IMR-90 (cell line): ENCODE data around the gene MARK4. TPM values are rescaled to one million over a fixed set of nuclear protein-coding genes. Genes with fewer than 3 reads are reported as not detected.

ENCODE experiments used
- ATAC-seq: fragments of 200-7000 bp; cut with Tn5 transposase; 2 replicates; pipeline ENCODE4 v1.9.1; 2020; ENCODE audit warnings: low read depth, mild to moderate bottlenecking, moderate library complexity
- BruUV-seq: library from RNA; stranded (reverse); fragments of 400-500 nt; replicated peaks from 2 replicates; lab custom pipeline; 2021; lab: Mats Ljungman, UMichigan
- CTCF ChIA-PET: fragments of 300-600 bp; formaldehyde crosslinking; extraction: SDS; loops from one replicate; lab custom pipeline; 2021; ENCODE audit warnings: antibody characterized with exemption; lab: Yijun Ruan, JAX
- POLR2A ChIA-PET: fragments of 300-600 bp; sonication (Branson Sonifier 250); formaldehyde crosslinking; loops from one replicate; lab custom pipeline; 2022; ENCODE audit warnings: antibody characterized with exemption; ENCODE audit not compliant: unreplicated experiment; lab: Charles Lee
- DNase-seq: peaks from one replicate; pipeline ENCODE4 v3.0.0; 2013
- H2AFZ ChIP-seq: replicated peaks from 2 replicates; pipeline ENCODE3; 2013; ENCODE audit warnings: low read length, mild to moderate bottlenecking; ENCODE audit not compliant: poor library complexity
- H2AK5ac ChIP-seq: 2 replicates; pipeline ENCODE4 v1.6.1; 2013; ENCODE audit warnings: low read depth, low read length, inconsistent platforms
- H2AK9ac ChIP-seq: replicated peaks from 2 replicates; pipeline ENCODE3; 2013; ENCODE audit warnings: mild to moderate bottlenecking, low read depth, low read length, moderate library complexity; ENCODE audit not compliant: poor library complexity
- H2BK120ac ChIP-seq: 2 replicates; pipeline ENCODE4 v1.6.1; 2013; ENCODE audit warnings: low read depth, low read length, inconsistent platforms
- H2BK15ac ChIP-seq: 3 replicates; pipeline ENCODE4 v1.6.1; 2013; ENCODE audit warnings: low read depth, low read length, inconsistent platforms
- H2BK20ac ChIP-seq: 2 replicates; pipeline ENCODE4 v1.6.1; 2013; ENCODE audit warnings: low read depth, mild to moderate bottlenecking, inconsistent platforms, low read length, moderate library complexity
- H2BK5ac ChIP-seq: 2 replicates; pipeline ENCODE4 v1.6.1; 2013; ENCODE audit warnings: mild to moderate bottlenecking, low read depth, low read length, inconsistent platforms; ENCODE audit not compliant: poor library complexity, severe bottlenecking
- H3K14ac ChIP-seq: replicated peaks from 2 replicates; pipeline ENCODE4 v1.6.1; 2013; ENCODE audit warnings: low read depth, low read length, inconsistent platforms
- H3K18ac ChIP-seq: 2 replicates; pipeline ENCODE4 v1.6.1; 2013; ENCODE audit warnings: low read depth, low read length, control low read depth
- H3K23ac ChIP-seq: 2 replicates; pipeline ENCODE4 v1.6.1; 2013; ENCODE audit warnings: low read depth, low read length, inconsistent platforms
- H3K27ac ChIP-seq: 2 replicates; pipeline ENCODE4 v1.5.1; 2013; ENCODE audit warnings: mild to moderate bottlenecking, control low read depth, low read length; ENCODE audit not compliant: insufficient read depth
- H3K27me3 ChIP-seq: 2 replicates; pipeline ENCODE4 v1.6.1; 2013; ENCODE audit warnings: low read length; ENCODE audit not compliant: control insufficient read depth, insufficient read depth
- H3K36me3 ChIP-seq: 2 replicates; pipeline ENCODE4 v1.6.1; 2013; ENCODE audit warnings: low read length, mixed read lengths; ENCODE audit not compliant: control insufficient read depth, insufficient read depth
- H3K4ac ChIP-seq: 2 replicates; pipeline ENCODE4 v1.6.1; 2013; ENCODE audit warnings: low read depth, low read length, inconsistent platforms
- H3K4me1 ChIP-seq: 2 replicates; pipeline ENCODE4 v1.6.1; 2013; ENCODE audit warnings: low read length, mixed read lengths; ENCODE audit not compliant: control insufficient read depth, insufficient read depth
- H3K4me2 ChIP-seq: 2 replicates; pipeline ENCODE4 v1.6.1; 2013; ENCODE audit warnings: low read depth, mild to moderate bottlenecking, control low read depth, low read length, moderate library complexity
- H3K4me3 ChIP-seq: 2 replicates; pipeline ENCODE4 v1.5.1; 2013; ENCODE audit warnings: low read depth, mild to moderate bottlenecking, control low read depth, low read length, moderate library complexity; ENCODE audit not compliant: insufficient read depth
- H3K56ac ChIP-seq: 2 replicates; pipeline ENCODE4 v1.6.1; 2013; ENCODE audit warnings: low read length, inconsistent platforms; ENCODE audit not compliant: insufficient read depth; ENCODE audit errors: extremely low read depth
- H3K79me1 ChIP-seq, 2 experiments: 2 replicates each; pipeline ENCODE4 v1.6.1; 2013; ENCODE audit warnings: low read length in 2 of 2, inconsistent platforms in 1 of 2, low read depth in 1 of 2
- H3K9ac ChIP-seq: 2 replicates; pipeline ENCODE4 v1.6.1; 2013; ENCODE audit warnings: low read depth, low read length, control low read depth
- H3K9me1 ChIP-seq: 2 replicates; pipeline ENCODE4 v1.6.1; 2013; ENCODE audit warnings: low read length, inconsistent platforms; ENCODE audit not compliant: insufficient read depth
- H3K9me3 ChIP-seq: 2 replicates; pipeline ENCODE4 v1.6.1; 2013; ENCODE audit warnings: low read length; ENCODE audit not compliant: control insufficient read depth, insufficient read depth
- H4K20me1 ChIP-seq: 2 replicates; pipeline ENCODE4 v1.6.1; 2013; ENCODE audit warnings: low read length, inconsistent platforms; ENCODE audit not compliant: insufficient read depth
- H4K5ac ChIP-seq: 2 replicates; pipeline ENCODE4 v1.6.1; 2013; ENCODE audit warnings: mild to moderate bottlenecking, low read depth, low read length, control low read depth
- H4K8ac ChIP-seq, 2 experiments: 2 replicates each; pipeline ENCODE4 v1.6.1; 2013; ENCODE audit warnings: low read depth in 2 of 2, low read length in 2 of 2, control low read depth in 1 of 2, inconsistent platforms in 1 of 2
- H4K91ac ChIP-seq: 2 replicates; pipeline ENCODE4 v1.6.1; 2013; ENCODE audit warnings: low read depth, low read length, inconsistent platforms; ENCODE audit not compliant: insufficient read depth
- MAFK ChIP-seq: IDR thresholded peaks from 2 replicates; pipeline ENCODE4 v1.6.1; 2012; ENCODE audit warnings: low read depth, low read length, improper control_type of control experiment
- NFE2L2 ChIP-seq: fragments of 150-350 bp; IDR thresholded peaks from 2 replicates; pipeline ENCODE4 v1.6.1; 2016; ENCODE audit warnings: low read depth, mild to moderate bottlenecking, low read length
- RFX5 ChIP-seq: IDR thresholded peaks from 2 replicates; pipeline ENCODE4 v1.8.0; 2012; ENCODE audit warnings: low read depth, mild to moderate bottlenecking, low read length, moderate library complexity
- WGBS, 2 experiments: methylation state at CpG; one replicate each; pipeline versions ENCODE4 v1.1.5 to v1.1.7; 2013; ENCODE audit warnings: missing lambda C conversion rate in 2 of 2; ENCODE audit not compliant: insufficient read length in 1 of 2; ENCODE audit errors: extremely low coverage in 2 of 2; 5-methylcytosine and 5-hydroxymethylcytosine counted together
- dilution Hi-C: fragments of 300-500 bp; cut with HindIII; formaldehyde crosslinking; loops from one replicate; pipeline ENCODE4 v1.14.3; 2018; ENCODE audit warnings: low sequenced_read_pairs; ENCODE audit not compliant: unreplicated experiment
- in situ Hi-C: fragments of 300-500 bp; cut with MboI; formaldehyde crosslinking; loops from 3 replicates; pipeline ENCODE4 v1.14.3; 2019; ENCODE audit warnings: low sequenced_read_pairs, inconsistent platforms, mixed read lengths
- intact Hi-C: fragments of 100-400 bp; cut with micrococcal nuclease; formaldehyde crosslinking; loops from 2 replicates; pipeline ENCODE4 v1.10.0; 2022
- polyA plus RNA-seq, 3 experiments: library from polyadenylated mRNA; depleted of rRNA; stranded (reverse); fragments of >200 nt; gene quantifications; 2 replicates each; pipeline ENCODE4 v1.2.3, GENCODE V29; 2012; ENCODE audit warnings: low replicate concordance in 1 of 3
- total RNA-seq: library from RNA; depleted of rRNA; stranded (reverse); fragments of >200 nt; gene quantifications from 2 replicates; pipeline ENCODE4 v1.2.3, GENCODE V29; 2012; rRNA removed
- TF ChIP-seq, protein P1 (sequence below): fragments of 150-350 bp; IDR thresholded peaks from 2 replicates; pipeline ENCODE4 v1.6.1; 2017; ENCODE audit warnings: mild to moderate bottlenecking, antibody characterized with exemption, low read length, low read depth

MARK4 gene
- total and polyA plus RNA-seq, 2 of the 4 experiments (the other 2 are of a cell fraction), result 11.3 to 20.7 TPM

DNA sequence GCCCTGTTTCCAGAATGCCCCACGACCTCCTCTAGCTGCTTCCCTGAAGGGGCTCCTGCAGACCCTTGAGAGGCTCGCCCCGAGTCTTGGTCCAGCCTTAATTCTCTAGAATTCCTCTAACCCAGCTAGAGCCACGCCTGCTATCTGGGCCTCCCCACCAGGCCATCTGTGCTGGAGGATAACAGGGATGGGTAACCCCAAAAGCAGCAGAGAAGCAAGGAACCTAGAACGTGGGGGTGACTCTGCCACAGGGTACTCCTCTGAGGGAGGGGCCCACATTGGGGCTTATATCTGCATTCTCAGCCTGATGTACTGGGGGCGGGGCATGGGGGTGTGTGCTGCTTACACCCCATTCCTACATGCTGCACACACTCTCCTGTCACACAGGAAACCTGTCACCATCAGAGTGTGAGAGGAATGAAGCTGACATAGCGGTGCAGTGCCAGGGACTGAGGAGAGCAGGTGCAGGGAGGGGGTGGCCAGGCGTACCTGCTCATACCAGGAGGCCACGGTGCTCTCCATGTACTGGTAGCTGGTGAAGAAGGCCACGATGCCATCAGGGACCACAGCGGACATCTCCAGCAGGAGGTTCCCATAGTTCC, 103.3 kb downstream of the MARK4 start:
- BruUV-seq, result no TSS peak
- WGBS, 2 experiments, result 93% methylated on average over 3 of the region's 11 CpGs; no CpG with 5 or more reads in 1 of the 2 experiments

More for the DNA sequence above, 103.3 kb downstream of the MARK4 start:
- H3K14ac ChIP-seq, result no peak overlapping the region
- in situ Hi-C loops, result no loop called here
- dilution Hi-C loops, result no loop called here
- TF ChIP-seq NFE2L2 (no peak), MAFK (no peak), RFX5 (no peak)
- TF ChIP-seq, protein P1, sequence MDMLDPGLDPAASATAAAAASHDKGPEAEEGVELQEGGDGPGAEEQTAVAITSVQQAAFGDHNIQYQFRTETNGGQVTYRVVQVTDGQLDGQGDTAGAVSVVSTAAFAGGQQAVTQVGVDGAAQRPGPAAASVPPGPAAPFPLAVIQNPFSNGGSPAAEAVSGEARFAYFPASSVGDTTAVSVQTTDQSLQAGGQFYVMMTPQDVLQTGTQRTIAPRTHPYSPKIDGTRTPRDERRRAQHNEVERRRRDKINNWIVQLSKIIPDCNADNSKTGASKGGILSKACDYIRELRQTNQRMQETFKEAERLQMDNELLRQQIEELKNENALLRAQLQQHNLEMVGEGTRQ, result no peak
- H3K36me3 ChIP-seq, result peaks cover 55% of the 10 kb centered on the region
- no peak overlapping the region for H4K91ac ChIP-seq
- DNase-seq, result no peak
- H4K8ac ChIP-seq, result no peak overlapping the region
- H3K18ac ChIP-seq, result no peak overlapping the region
- peaks cover 0 to 10% of the 10 kb centered on the region in 2 experiments; a peak in 2 of 4 replicates for H3K79me1 ChIP-seq
- no peak for ATAC-seq
- H3K4me2 ChIP-seq, result no peak overlapping the region
- no peaks in the 10 kb centered on the region for H3K27me3 ChIP-seq
- H3K27ac ChIP-seq, result no peak overlapping the region
- H3K9me1 ChIP-seq, result no peaks in the 10 kb centered on the region
- no peak overlapping the region for H2BK120ac ChIP-seq
- H2AFZ ChIP-seq, result no peak overlapping the region
- intact Hi-C loops, result no loop called here
- H2BK15ac ChIP-seq, result no peak overlapping the region
- H2BK5ac ChIP-seq, result no peak overlapping the region
- H3K9me3 ChIP-seq, result no peaks in the 10 kb centered on the region
- no peak overlapping the region for H3K9ac ChIP-seq
- H2BK20ac ChIP-seq, result no peak overlapping the region
- ChIA-PET POLR2A (no interaction called here), CTCF (no interaction called here)
- H3K4me3 ChIP-seq, result no peak overlapping the region
- no peaks in the 10 kb centered on the region for H3K4me1 ChIP-seq
- H3K56ac ChIP-seq, result no peak overlapping the region
- peaks cover 7% of the 10 kb centered on the region; the same call in 1 of the 2 replicates for H4K20me1 ChIP-seq
- no peak overlapping the region for H3K23ac ChIP-seq
- H2AK5ac ChIP-seq, result no peak overlapping the region
- H3K4ac ChIP-seq, result no peak overlapping the region
- H4K5ac ChIP-seq, result no peak overlapping the region
- no peak overlapping the region for H2AK9ac ChIP-seq

Other genes with a start within 250 kb of the MARK4 start
- 5.0 TPM in 2 replicates for gene RELB, start 249.8 kb upstream of the MARK4 start, total RNA-seq
- 17.2 and 19.9 TPM in 2 replicates for gene RELB, start 249.8 kb upstream of the MARK4 start, polyA plus RNA-seq (2012; rRNA removed)
- 19.9 and 20.6 TPM in 2 replicates for gene CLASRP, start 212.2 kb upstream of the MARK4 start, total RNA-seq
- gene CLASRP, start 212.2 kb upstream of the MARK4 start, polyA plus RNA-seq (2012; rRNA removed), result 31.7 and 34.9 TPM in 2 replicates
- gene ZNF296, start 174.8 kb upstream of the MARK4 start, total RNA-seq, result not detected in 2 replicates
- gene ZNF296, start 174.8 kb upstream of the MARK4 start, polyA plus RNA-seq (2012; rRNA removed), result 0.10 and 0.11 TPM in 2 replicates
- gene GEMIN7, start 172.0 kb upstream of the MARK4 start, total RNA-seq, result 19.7 and 27.2 TPM in 2 replicates
- gene GEMIN7, start 172.0 kb upstream of the MARK4 start, polyA plus RNA-seq (2012; rRNA removed), result 52.8 and 53.0 TPM in 2 replicates
- 13.1 and 13.9 TPM in 2 replicates for gene PPP1R37, start 158.1 kb upstream of the MARK4 start, total RNA-seq
- 18.5 and 20.8 TPM in 2 replicates for gene PPP1R37, start 158.1 kb upstream of the MARK4 start, polyA plus RNA-seq (2012; rRNA removed)
- gene NKPD1, start 90.3 kb upstream of the MARK4 start, total RNA-seq, result under 0.01 TPM in 2 replicates
- 0.09 and 0.14 TPM in 2 replicates for gene NKPD1, start 90.3 kb upstream of the MARK4 start, polyA plus RNA-seq (2012; rRNA removed)
- 3.1 and 4.1 TPM in 2 replicates for gene TRAPPC6A, start 73.0 kb upstream of the MARK4 start, total RNA-seq
- gene TRAPPC6A, start 73.0 kb upstream of the MARK4 start, polyA plus RNA-seq (2012; rRNA removed), result 11.9 and 13.4 TPM in 2 replicates
- 0.83 and 1.1 TPM in 2 replicates for gene BLOC1S3, start 72.5 kb upstream of the MARK4 start, total RNA-seq
- gene BLOC1S3, start 72.5 kb upstream of the MARK4 start, polyA plus RNA-seq (2012; rRNA removed), result 4.7 and 4.9 TPM in 2 replicates
- gene EXOC3L2, start 5.9 kb upstream of the MARK4 start, total RNA-seq, result not detected in 2 replicates
- 0.03 TPM in 1 of 2 replicates, not detected in the other for gene EXOC3L2, start 5.9 kb upstream of the MARK4 start, polyA plus RNA-seq (2012; rRNA removed)
- not detected in 2 replicates for gene CKM, start 71.6 kb downstream of the MARK4 start, total RNA-seq
- gene CKM, start 71.6 kb downstream of the MARK4 start, polyA plus RNA-seq (2012; rRNA removed), result not detected in 2 replicates
- under 0.01 and 0.18 TPM in 2 replicates for gene KLC3, start 89.5 kb downstream of the MARK4 start, total RNA-seq
- 0.09 and 0.14 TPM in 2 replicates for gene KLC3, start 89.5 kb downstream of the MARK4 start, polyA plus RNA-seq (2012; rRNA removed)
- gene ERCC2, start 119.3 kb downstream of the MARK4 start, total RNA-seq, result 26.7 and 30.6 TPM in 2 replicates
- 66.5 and 75.6 TPM in 2 replicates for gene ERCC2, start 119.3 kb downstream of the MARK4 start, polyA plus RNA-seq (2012; rRNA removed)
- 0.56 and 3.0 TPM in 2 replicates for gene PPP1R13L, start 153.8 kb downstream of the MARK4 start, total RNA-seq
- gene PPP1R13L, start 153.8 kb downstream of the MARK4 start, polyA plus RNA-seq (2012; rRNA removed), result 11.6 and 13.3 TPM in 2 replicates
- 10.3 and 12.5 TPM in 2 replicates for gene POLR1G, start 155.4 kb downstream of the MARK4 start, total RNA-seq
- gene POLR1G, start 155.4 kb downstream of the MARK4 start, polyA plus RNA-seq (2012; rRNA removed), result 8.0 and 8.8 TPM in 2 replicates
- 76.9 and 84.2 TPM in 2 replicates for gene ERCC1, start 172.6 kb downstream of the MARK4 start, total RNA-seq
- gene ERCC1, start 172.6 kb downstream of the MARK4 start, polyA plus RNA-seq (2012; rRNA removed), result 132 and 153 TPM in 2 replicates
- gene FOSB, start 216.7 kb downstream of the MARK4 start, total RNA-seq, result 11.1 and 31.9 TPM in 2 replicates
- 15.6 and 60.1 TPM in 2 replicates for gene FOSB, start 216.7 kb downstream of the MARK4 start, polyA plus RNA-seq (2012; rRNA removed)
- gene RTN2, start 245.8 kb downstream of the MARK4 start, total RNA-seq, result 5.3 and 5.7 TPM in 2 replicates
- 17.4 and 19.4 TPM in 2 replicates for gene RTN2, start 245.8 kb downstream of the MARK4 start, polyA plus RNA-seq (2012; rRNA removed)
- 0.56 and 0.90 TPM in 2 replicates for gene PPM1N, start 247.2 kb downstream of the MARK4 start, total RNA-seq
- gene PPM1N, start 247.2 kb downstream of the MARK4 start, polyA plus RNA-seq (2012; rRNA removed), result 1.6 TPM in 2 replicates